Smooth muscle cell (in vitro differentiated cells): ENCODE results near the gene PXDN. TPM values are rescaled to one million over a fixed set of nuclear protein-coding genes. Genes with fewer than 3 reads are reported as not detected.

Source experiments
- DNase-seq: peaks from one replicate; lab custom pipeline; 2025; ENCODE audit not compliant: unreplicated experiment; lab: John Stamatoyannopoulos, UW
- H2AFZ ChIP-seq: fragments of 200-600 bp; sonication (generic); 2 replicates; pipeline ENCODE4 v1.6.0; 2016; ENCODE audit warnings: antibody characterized with exemption, low read depth, mild to moderate bottlenecking
- H3F3A ChIP-seq: fragments of 200-600 bp; sonication (generic); 2 replicates; pipeline ENCODE4 v1.6.0; 2017; ENCODE audit warnings: antibody characterized with exemption, low read depth
- H3K27ac ChIP-seq: fragments of 200-600 bp; sonication (generic); 2 replicates; pipeline ENCODE4 v1.5.1; 2016; ENCODE audit warnings: low read depth, mild to moderate bottlenecking
- H3K27me3 ChIP-seq: fragments of 200-600 bp; sonication (generic); 2 replicates; pipeline ENCODE4 v1.6.1; 2016; ENCODE audit warnings: low read depth, mild to moderate bottlenecking
- H3K36me3 ChIP-seq: fragments of 200-600 bp; sonication (generic); 2 replicates; pipeline ENCODE4 v1.5.1; 2016; ENCODE audit warnings: low read depth
- H3K4me1 ChIP-seq: fragments of 200-600 bp; sonication (generic); 2 replicates; pipeline ENCODE4 v1.5.1; 2016; ENCODE audit warnings: low read depth
- H3K4me2 ChIP-seq: fragments of 200-600 bp; sonication (generic); 2 replicates; pipeline ENCODE4 v1.6.0; 2016; ENCODE audit warnings: mild to moderate bottlenecking
- H3K4me3 ChIP-seq: fragments of 200-600 bp; sonication (generic); 2 replicates; pipeline ENCODE4 v1.5.1; 2016; ENCODE audit warnings: mild to moderate bottlenecking
- H3K79me2 ChIP-seq: fragments of 200-600 bp; sonication (generic); 2 replicates; pipeline ENCODE4 v1.6.0; 2016; ENCODE audit warnings: low read depth, mild to moderate bottlenecking
- H3K9ac ChIP-seq: fragments of 200-600 bp; sonication (generic); 2 replicates; pipeline ENCODE4 v1.6.0; 2016; ENCODE audit warnings: low read depth
- H3K9me3 ChIP-seq: fragments of 200-600 bp; sonication (generic); replicated peaks from 2 replicates; pipeline ENCODE4 v1.5.1; 2016; ENCODE audit warnings: low read depth
- H4K20me1 ChIP-seq: fragments of 200-600 bp; sonication (generic); 2 replicates; pipeline ENCODE4 v1.6.0; 2016; ENCODE audit warnings: low read depth
- CTCF ChIP-seq: fragments of 200-600 bp; sonication (generic); IDR thresholded peaks from 2 replicates; pipeline ENCODE4 v1.5.1; 2017; ENCODE audit warnings: borderline replicate concordance, mild to moderate bottlenecking, antibody characterized with exemption; ENCODE audit not compliant: insufficient read depth, poor library complexity, severe bottlenecking
- WGBS: methylation state at CpG from one replicate; pipeline ENCODE4 v1.1.7; 2016; ENCODE audit warnings: low lambda C conversion rate; 5-methylcytosine and 5-hydroxymethylcytosine counted together
- polyA plus RNA-seq: library from polyadenylated mRNA; unstranded; fragments of >200 nt; fragmentation: Nextera tagmentation; extraction: Ambion mirVana; gene quantifications from 2 replicates; pipeline ENCODE4 v1.2.1, GENCODE V29; 2016
- total RNA-seq: library from RNA; depleted of rRNA; stranded (reverse); fragments of >200 nt; gene quantifications from 2 replicates; pipeline ENCODE4 v1.2.3, GENCODE V29; 2014

Gene PXDN
- total and polyA plus RNA-seq, 2 experiments from 2014 or later: 328 to 333 TPM

- 96% methylated on average over 13 of the region's 13 CpGs for WGBS
- no peak overlapping the region for H3K27ac ChIP-seq
- no peak for DNase-seq
- peaks cover 19% of the 10 kb centered on the region for H3F3A ChIP-seq
- no peaks in the 10 kb centered on the region for H3K9me3 ChIP-seq
- TF ChIP-seq CTCF: no peak
- peaks cover 49% of the 10 kb centered on the region for H4K20me1 ChIP-seq
- no peak overlapping the region for H3K4me2 ChIP-seq
- H3K79me2 ChIP-seq: no peaks in the 10 kb centered on the region
- no peak overlapping the region for H3K4me3 ChIP-seq
- no peaks in the 10 kb centered on the region for H3K27me3 ChIP-seq
- peaks cover under 1% of the 10 kb centered on the region for H3K4me1 ChIP-seq
- peaks cover 11% of the 10 kb centered on the region for H3K36me3 ChIP-seq
- H3K9ac ChIP-seq: no peak overlapping the region
- no peak overlapping the region for H2AFZ ChIP-seq
Measured at GRCh38 chr2:1632510-1632909, 111.8 kb downstream of the PXDN start.

GRCh38 chr2:1632002-1632348, 112.3 kb downstream of the PXDN start:
- H3K9me3 ChIP-seq: no peaks in the 10 kb centered on the region
- no peak for TF ChIP-seq CTCF
- no peaks in the 10 kb centered on the region for H3K27me3 ChIP-seq
- 79% methylated on average over 7 of the region's 7 CpGs for WGBS
- peaks cover 19% of the 10 kb centered on the region for H3F3A ChIP-seq
- H3K4me2 ChIP-seq: no peak overlapping the region
- no peaks in the 10 kb centered on the region for H3K79me2 ChIP-seq
- H3K4me1 ChIP-seq: peaks cover 6% of the 10 kb centered on the region
- H3K4me3 ChIP-seq: no peak overlapping the region
- DNase-seq: no peak
- peaks cover 11% of the 10 kb centered on the region for H3K36me3 ChIP-seq
- H4K20me1 ChIP-seq: peaks cover 44% of the 10 kb centered on the region
- no peak overlapping the region for H3K27ac ChIP-seq
- H2AFZ ChIP-seq: no peak overlapping the region
- H3K9ac ChIP-seq: no peak overlapping the region

- Histone ChIP-seq H3K36me3 (peaks cover 11% of the 10 kb centered on the region), H3K27ac (no peak overlapping the region), H3K4me1 (peaks cover 6% of the 10 kb centered on the region), H3K79me2 (no peaks in the 10 kb centered on the region), H4K20me1 (peaks cover 39% of the 10 kb centered on the region), H3K9ac (no peak overlapping the region), H3K9me3 (no peaks in the 10 kb centered on the region), H2AFZ (no peak overlapping the region), H3F3A (peaks cover 19% of the 10 kb centered on the region), H3K27me3 (no peaks in the 10 kb centered on the region), H3K4me2 (no peak overlapping the region), H3K4me3 (no peak overlapping the region)
- 84% methylated on average over 6 of the region's 6 CpGs for WGBS
- DNase-seq: no peak
- TF ChIP-seq CTCF: no peak
Measured at GRCh38 chr2:1631292-1632001, 112.9 kb downstream of the PXDN start.

- H3F3A ChIP-seq: peaks cover 19% of the 10 kb centered on the region
- WGBS: 82% methylated on average over 2 of the region's 2 CpGs
Measured at GRCh38 chr2:1628893-1629292, 115.4 kb downstream of the PXDN start.

More at GRCh38 chr2:1628893-1629292, 115.4 kb downstream of the PXDN start:
- no peak for TF ChIP-seq CTCF
- Histone ChIP-seq H3K79me2 (no peaks in the 10 kb centered on the region), H3K36me3 (peaks cover 11% of the 10 kb centered on the region), H3K4me3 (no peak overlapping the region), H3K4me1 (peaks cover 21% of the 10 kb centered on the region), H3K9me3 (no peaks in the 10 kb centered on the region), H3K27ac (no peak overlapping the region), H3K9ac (no peak overlapping the region), H4K20me1 (peaks cover 15% of the 10 kb centered on the region), H3K4me2 (no peak overlapping the region), H3K27me3 (no peaks in the 10 kb centered on the region), H2AFZ (no peak overlapping the region)
- no peak for DNase-seq
